Measurements from ENCODE around the gene WARS2. TPM values are rescaled to one million over a fixed set of nuclear protein-coding genes. Genes with fewer than 3 reads are reported as not detected.

WARS2 gene
- 9.3 and 12.8 TPM in 2 replicates for total RNA-seq

GRCh38 chr1:119140177-119141019 lies at the start of gene WARS2:
Gene WARS2 (minus strand): TSS chr1:119140653. CDS start chr1:119140644, 9 bp downstream.

DNA sequence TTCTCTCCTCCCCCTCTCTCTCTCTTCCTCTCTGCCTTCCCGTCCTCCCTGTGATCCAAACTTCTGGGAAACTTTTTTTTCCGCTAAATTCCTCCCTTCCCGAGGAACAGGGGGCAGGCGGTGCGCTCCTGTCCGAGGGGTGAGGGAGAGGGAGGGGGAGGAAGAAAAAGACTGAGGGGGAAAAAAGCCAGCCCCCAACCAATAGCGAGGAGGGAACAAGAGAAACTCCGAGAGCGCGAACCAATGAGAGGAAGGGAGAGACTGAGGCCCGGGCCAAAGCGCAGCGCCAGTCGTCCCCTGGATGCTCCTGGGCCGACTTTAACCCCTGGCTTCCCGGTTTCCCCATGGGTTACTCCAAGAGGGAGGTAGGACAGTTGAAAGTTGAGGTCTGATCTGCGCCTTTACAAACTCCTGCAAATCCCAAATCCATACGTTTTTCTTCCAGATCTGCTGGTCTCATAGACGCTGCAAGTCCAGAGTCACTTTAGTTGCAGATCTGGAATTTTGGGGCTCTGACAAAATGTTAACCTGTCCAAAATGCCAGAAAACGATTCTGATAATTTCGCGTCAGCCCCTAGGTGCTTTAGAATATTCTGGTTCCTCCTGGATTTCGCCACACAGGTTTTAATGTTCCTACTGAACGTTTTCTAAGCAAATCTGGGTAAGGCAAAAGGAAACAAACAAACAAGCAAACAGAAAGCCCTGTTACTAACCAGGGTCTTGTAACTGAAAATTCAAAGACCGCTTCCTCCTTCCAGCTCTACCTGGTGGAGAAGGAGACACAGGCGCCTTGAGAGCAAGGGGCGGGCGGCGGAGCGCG lies 152.1 kb downstream of the WARS2 start, which contains the start of gene TBX15:
Gene TBX15, minus strand, starts transcription at position 158 of the 820 bp plus-strand sequence. CDS start 548 bp downstream, outside the sequence.

Other genes starting within 250 kb of the WARS2 start
- not detected in 2 replicates for gene TBX15, start 152.3 kb downstream of the WARS2 start, total RNA-seq
- gene HAO2, start 228.1 kb upstream of the WARS2 start, total RNA-seq = not detected in 2 replicates